ENCODE data around the gene ELP4. TPM values are rescaled to one million over a fixed set of nuclear protein-coding genes. Genes with fewer than 3 reads are reported as not detected.
"Not testable (repeated sequence)": the region's sequence is repeated elsewhere in the genome, so short reads cannot be mapped to it uniquely, and the experiment has no call there.

ELP4 gene
- polyA plus RNA-seq, 4 donors = 5.4 to 14.5 (median 7.9) TPM

GRCh38 chr11:31564517-31564916 is 55.0 kb downstream of the ELP4 start:
- not testable (repeated sequence) for FAIRE-seq

DNA sequence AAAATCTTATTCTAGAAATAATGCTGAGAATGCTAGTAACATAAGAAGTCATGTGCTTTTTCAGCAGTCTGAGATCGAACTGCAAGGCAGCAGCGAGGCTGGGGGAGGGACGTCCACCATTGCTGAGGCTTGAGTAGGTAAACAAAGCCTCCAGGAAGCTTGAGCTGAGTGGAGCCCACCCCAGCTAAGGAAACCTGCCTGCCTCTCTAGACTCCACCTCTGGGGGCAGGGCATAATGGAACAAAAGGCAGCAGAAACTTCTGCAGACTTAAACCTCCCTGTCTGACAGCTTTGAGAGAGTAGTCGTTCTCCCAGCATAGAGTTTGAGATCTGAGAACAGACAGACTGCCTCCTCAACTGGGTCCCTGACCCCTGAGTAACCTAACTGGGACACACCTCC is 64.6 kb downstream of the ELP4 start:
- not testable (repeated sequence) for H3K9me3 ChIP-seq (ENCODE audit: control insufficient read depth in 2 of 2, insufficient read depth in 1 of 2, low read depth in 1 of 2, low read length in 1 of 2); DNase-seq; H3K4me3 ChIP-seq (ENCODE audit: low read depth in 1 of 3, low read length in 3 of 3); H3K27me3 ChIP-seq (ENCODE audit: control insufficient read depth in 3 of 3, insufficient read depth in 3 of 3, low read length in 3 of 3); H3K36me3 ChIP-seq (ENCODE audit: control insufficient read depth in 3 of 3, insufficient read depth in 2 of 3, low read depth in 1 of 3, low read length in 3 of 3); H3K4me1 ChIP-seq (ENCODE audit: control insufficient read depth in 3 of 3, insufficient read depth in 2 of 3, low read depth in 1 of 3, low read length in 2 of 3); FAIRE-seq; H3K27ac ChIP-seq (ENCODE audit: low read depth in 1 of 3, low read length in 2 of 3)
- 84 to 99% (median 94%) methylated on average over 4 of the region's 4 CpGs for WGBS, 3 donors

More at GRCh38 chr11:31564517-31564916, 55.0 kb downstream of the ELP4 start:
- not testable (repeated sequence) for H3K36me3 ChIP-seq (ENCODE audit: control insufficient read depth in 3 of 3, insufficient read depth in 2 of 3, low read depth in 1 of 3, low read length in 3 of 3); DNase-seq; H3K27me3 ChIP-seq (ENCODE audit: control insufficient read depth in 3 of 3, insufficient read depth in 3 of 3, low read length in 3 of 3); H3K4me3 ChIP-seq (ENCODE audit: low read depth in 1 of 3, low read length in 3 of 3); H3K9me3 ChIP-seq (ENCODE audit: control insufficient read depth in 2 of 2, insufficient read depth in 1 of 2, low read depth in 1 of 2, low read length in 1 of 2); H3K27ac ChIP-seq (ENCODE audit: low read depth in 1 of 3, low read length in 2 of 3); H3K4me1 ChIP-seq (ENCODE audit: control insufficient read depth in 3 of 3, insufficient read depth in 2 of 3, low read depth in 1 of 3, low read length in 2 of 3)
- 96 to 98% (median 97%) methylated on average over 4 of the region's 4 CpGs for WGBS, 3 donors

- DNase-seq = not testable (repeated sequence)
- WGBS, 3 donors = 96 to 97% (median 96%) methylated on average over 3 of the region's 3 CpGs
Observed at GRCh38 chr11:31575764-31576163, 66.2 kb downstream of the ELP4 start.

GRCh38 chr11:31579412-31579811 is 69.8 kb downstream of the ELP4 start:
- not testable (repeated sequence) for FAIRE-seq; H3K27me3 ChIP-seq (ENCODE audit: control insufficient read depth in 3 of 3, insufficient read depth in 3 of 3, low read length in 3 of 3); H3K27ac ChIP-seq (ENCODE audit: low read depth in 1 of 3, low read length in 2 of 3); H3K4me3 ChIP-seq (ENCODE audit: low read depth in 1 of 3, low read length in 3 of 3); H3K9me3 ChIP-seq (ENCODE audit: control insufficient read depth in 2 of 2, insufficient read depth in 1 of 2, low read depth in 1 of 2, low read length in 1 of 2); DNase-seq; H3K36me3 ChIP-seq (ENCODE audit: control insufficient read depth in 3 of 3, insufficient read depth in 2 of 3, low read depth in 1 of 3, low read length in 3 of 3); H3K4me1 ChIP-seq (ENCODE audit: control insufficient read depth in 3 of 3, insufficient read depth in 2 of 3, low read depth in 1 of 3, low read length in 2 of 3)
- WGBS, 3 donors = 95 to 99% (median 97%) methylated on average over 3 of the region's 3 CpGs

More at GRCh38 chr11:31575764-31576163, 66.2 kb downstream of the ELP4 start:
- not testable (repeated sequence) for H3K27me3 ChIP-seq (ENCODE audit: control insufficient read depth in 3 of 3, insufficient read depth in 3 of 3, low read length in 3 of 3); H3K36me3 ChIP-seq (ENCODE audit: control insufficient read depth in 3 of 3, insufficient read depth in 2 of 3, low read depth in 1 of 3, low read length in 3 of 3); H3K4me3 ChIP-seq (ENCODE audit: low read depth in 1 of 3, low read length in 3 of 3); H3K27ac ChIP-seq (ENCODE audit: low read depth in 1 of 3, low read length in 2 of 3); FAIRE-seq; H3K9me3 ChIP-seq (ENCODE audit: control insufficient read depth in 2 of 2, insufficient read depth in 1 of 2, low read depth in 1 of 2, low read length in 1 of 2); H3K4me1 ChIP-seq (ENCODE audit: control insufficient read depth in 3 of 3, insufficient read depth in 2 of 3, low read depth in 1 of 3, low read length in 2 of 3)

DNA sequence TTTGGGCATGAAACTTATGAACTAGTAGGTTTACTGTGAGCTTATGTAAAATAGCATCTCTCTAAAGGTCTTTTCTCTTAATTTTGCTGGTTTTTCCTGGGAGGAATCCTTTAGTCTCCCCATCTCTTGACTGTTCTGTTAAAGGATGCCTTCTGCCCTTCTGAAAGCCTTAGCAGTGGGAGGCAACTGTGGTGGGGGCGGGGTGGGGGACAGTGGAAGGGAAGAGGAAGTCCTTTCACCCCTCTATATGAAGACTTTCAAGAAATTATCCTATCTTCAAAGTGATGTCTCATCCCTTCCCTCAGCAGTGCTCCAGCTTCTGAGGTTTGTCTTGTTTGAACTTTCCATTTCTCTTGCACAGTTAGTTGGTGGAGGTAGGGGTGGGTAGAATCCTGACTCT is 73.1 kb downstream of the ELP4 start:
- Histone ChIP-seq H3K9me3 (ENCODE audit: control insufficient read depth in 2 of 2, insufficient read depth in 1 of 2, low read depth in 1 of 2, low read length in 1 of 2) (no peaks in the 10 kb centered on the region), H3K36me3 (ENCODE audit: control insufficient read depth in 3 of 3, insufficient read depth in 2 of 3, low read depth in 1 of 3, low read length in 3 of 3) (no peaks in the 10 kb centered on the region), H3K4me1 (ENCODE audit: control insufficient read depth in 3 of 3, insufficient read depth in 2 of 3, low read depth in 1 of 3, low read length in 2 of 3) (no peaks in the 10 kb centered on the region), H3K4me3 (ENCODE audit: low read depth in 1 of 3, low read length in 3 of 3) (no peak overlapping the region), H3K27me3 (ENCODE audit: control insufficient read depth in 3 of 3, insufficient read depth in 3 of 3, low read length in 3 of 3) (no peaks in the 10 kb centered on the region), H3K27ac (ENCODE audit: low read depth in 1 of 3, low read length in 2 of 3) (no peak overlapping the region)
- no peak for FAIRE-seq
- DNase-seq = no peak
- 70 to 93% (median 93%) methylated on average over 1 of the region's 1 CpG for WGBS, 3 donors

GRCh38 chr11:31598454-31598853 is 88.9 kb downstream of the ELP4 start:
- no peaks in the 10 kb centered on the region for H3K4me1 ChIP-seq (ENCODE audit: control insufficient read depth in 3 of 3, insufficient read depth in 2 of 3, low read depth in 1 of 3, low read length in 2 of 3)
- FAIRE-seq (no peak), DNase-seq (no peak)
- peaks cover 0 to 5% (median 0%) of the 10 kb centered on the region in 3 donors for H3K36me3 ChIP-seq (ENCODE audit: control insufficient read depth in 3 of 3, insufficient read depth in 2 of 3, low read depth in 1 of 3, low read length in 3 of 3)
- no peaks in the 10 kb centered on the region for H3K27me3 ChIP-seq (ENCODE audit: control insufficient read depth in 3 of 3, insufficient read depth in 3 of 3, low read length in 3 of 3)
- H3K9me3 ChIP-seq (ENCODE audit: control insufficient read depth in 2 of 2, insufficient read depth in 1 of 2, low read depth in 1 of 2, low read length in 1 of 2) = peaks cover 0 to 3% of the 10 kb centered on the region in 2 donors
- no peak overlapping the region for H3K4me3 ChIP-seq (ENCODE audit: low read depth in 1 of 3, low read length in 3 of 3)
- H3K27ac ChIP-seq (ENCODE audit: low read depth in 1 of 3, low read length in 2 of 3) = no peak overlapping the region
- WGBS, 3 donors = 91 to 97% (median 94%) methylated on average over 2 of the region's 2 CpGs

- FAIRE-seq (no peak), DNase-seq (no peak)
- Histone ChIP-seq H3K4me3 (ENCODE audit: low read depth in 1 of 3, low read length in 3 of 3) (no peak overlapping the region), H3K9me3 (ENCODE audit: control insufficient read depth in 2 of 2, insufficient read depth in 1 of 2, low read depth in 1 of 2, low read length in 1 of 2) (peaks cover 0 to 3% of the 10 kb centered on the region in 2 donors), H3K4me1 (ENCODE audit: control insufficient read depth in 3 of 3, insufficient read depth in 2 of 3, low read depth in 1 of 3, low read length in 2 of 3) (no peaks in the 10 kb centered on the region), H3K27me3 (ENCODE audit: control insufficient read depth in 3 of 3, insufficient read depth in 3 of 3, low read length in 3 of 3) (no peaks in the 10 kb centered on the region), H3K27ac (ENCODE audit: low read depth in 1 of 3, low read length in 2 of 3) (no peak overlapping the region), H3K36me3 (ENCODE audit: control insufficient read depth in 3 of 3, insufficient read depth in 2 of 3, low read depth in 1 of 3, low read length in 3 of 3) (peaks cover 0 to 3% (median 0%) of the 10 kb centered on the region in 3 donors)
- 91 to 100% (median 96%) methylated on average over 1 of the region's 1 CpG for WGBS, 3 donors
Observed at GRCh38 chr11:31601635-31602282, 92.2 kb downstream of the ELP4 start.

- H3K4me1 ChIP-seq (ENCODE audit: control insufficient read depth in 3 of 3, insufficient read depth in 2 of 3, low read depth in 1 of 3, low read length in 2 of 3) = no peaks in the 10 kb centered on the region
- DNase-seq = no peak
- H3K27me3 ChIP-seq (ENCODE audit: control insufficient read depth in 3 of 3, insufficient read depth in 3 of 3, low read length in 3 of 3) = no peaks in the 10 kb centered on the region
- FAIRE-seq = no peak
- no peak overlapping the region for H3K4me3 ChIP-seq (ENCODE audit: low read depth in 1 of 3, low read length in 3 of 3)
- peaks cover 0 to 2% (median 1%) of the 10 kb centered on the region in 3 donors for H3K36me3 ChIP-seq (ENCODE audit: control insufficient read depth in 3 of 3, insufficient read depth in 2 of 3, low read depth in 1 of 3, low read length in 3 of 3)
- WGBS, 3 donors = 91 to 94% (median 94%) methylated on average over 2 of the region's 2 CpGs
- H3K9me3 ChIP-seq (ENCODE audit: control insufficient read depth in 2 of 2, insufficient read depth in 1 of 2, low read depth in 1 of 2, low read length in 1 of 2) = no peaks in the 10 kb centered on the region
- H3K27ac ChIP-seq (ENCODE audit: low read depth in 1 of 3, low read length in 2 of 3) = no peak overlapping the region
Observed at GRCh38 chr11:31606893-31607292, 97.3 kb downstream of the ELP4 start.

DNA sequence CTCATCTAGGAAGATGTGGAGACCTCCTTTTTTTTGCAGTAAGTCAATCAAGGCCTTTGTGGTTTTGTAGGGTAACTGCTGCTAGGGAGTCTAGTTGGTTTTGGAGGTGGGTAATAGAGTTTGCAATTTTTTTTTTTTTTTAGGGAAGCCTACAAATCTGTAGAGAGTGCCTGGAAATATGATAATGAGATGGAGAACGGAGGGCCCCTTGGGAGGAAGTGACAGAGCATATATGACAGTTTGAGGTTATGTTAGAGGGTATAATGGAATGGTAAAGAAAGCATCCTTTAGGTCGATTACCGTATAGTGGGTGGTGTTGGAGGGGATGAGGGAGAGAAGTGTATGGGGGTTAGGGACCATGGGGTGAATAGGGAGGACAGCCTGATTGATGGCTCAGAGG is 98.3 kb downstream of the ELP4 start:
- H3K4me1 ChIP-seq (ENCODE audit: control insufficient read depth in 3 of 3, insufficient read depth in 2 of 3, low read depth in 1 of 3, low read length in 2 of 3) = no peaks in the 10 kb centered on the region
- no peak overlapping the region for H3K27ac ChIP-seq (ENCODE audit: low read depth in 1 of 3, low read length in 2 of 3)
- WGBS, 3 donors = 90 to 98% (median 93%) methylated on average over 3 of the region's 3 CpGs
- FAIRE-seq (no peak), DNase-seq (no peak)
- no peaks in the 10 kb centered on the region for H3K27me3 ChIP-seq (ENCODE audit: control insufficient read depth in 3 of 3, insufficient read depth in 3 of 3, low read length in 3 of 3)
- no peaks in the 10 kb centered on the region for H3K9me3 ChIP-seq (ENCODE audit: control insufficient read depth in 2 of 2, insufficient read depth in 1 of 2, low read depth in 1 of 2, low read length in 1 of 2)
- no peak overlapping the region for H3K4me3 ChIP-seq (ENCODE audit: low read depth in 1 of 3, low read length in 3 of 3)
- peaks cover 0 to 2% (median 1%) of the 10 kb centered on the region in 3 donors for H3K36me3 ChIP-seq (ENCODE audit: control insufficient read depth in 3 of 3, insufficient read depth in 2 of 3, low read depth in 1 of 3, low read length in 3 of 3)
